Hematopoietic multipotent progenitor cell treated with erythropoietin and hydrocortisone succinate and interleukin-3 and kit ligand, for 17 days (in vitro differentiated cells): ENCODE data around the gene CHD1.
"Not testable (repeated sequence)": the region's sequence is repeated elsewhere in the genome, so short reads cannot be mapped to it uniquely, and the experiment has no call there.

ENCODE experiments used
- DNase-seq: peaks from one replicate; pipeline ENCODE4 v3.0.0-alpha.2; 2015; ENCODE audit warnings: low spot score

Gene CHD1

DNA sequence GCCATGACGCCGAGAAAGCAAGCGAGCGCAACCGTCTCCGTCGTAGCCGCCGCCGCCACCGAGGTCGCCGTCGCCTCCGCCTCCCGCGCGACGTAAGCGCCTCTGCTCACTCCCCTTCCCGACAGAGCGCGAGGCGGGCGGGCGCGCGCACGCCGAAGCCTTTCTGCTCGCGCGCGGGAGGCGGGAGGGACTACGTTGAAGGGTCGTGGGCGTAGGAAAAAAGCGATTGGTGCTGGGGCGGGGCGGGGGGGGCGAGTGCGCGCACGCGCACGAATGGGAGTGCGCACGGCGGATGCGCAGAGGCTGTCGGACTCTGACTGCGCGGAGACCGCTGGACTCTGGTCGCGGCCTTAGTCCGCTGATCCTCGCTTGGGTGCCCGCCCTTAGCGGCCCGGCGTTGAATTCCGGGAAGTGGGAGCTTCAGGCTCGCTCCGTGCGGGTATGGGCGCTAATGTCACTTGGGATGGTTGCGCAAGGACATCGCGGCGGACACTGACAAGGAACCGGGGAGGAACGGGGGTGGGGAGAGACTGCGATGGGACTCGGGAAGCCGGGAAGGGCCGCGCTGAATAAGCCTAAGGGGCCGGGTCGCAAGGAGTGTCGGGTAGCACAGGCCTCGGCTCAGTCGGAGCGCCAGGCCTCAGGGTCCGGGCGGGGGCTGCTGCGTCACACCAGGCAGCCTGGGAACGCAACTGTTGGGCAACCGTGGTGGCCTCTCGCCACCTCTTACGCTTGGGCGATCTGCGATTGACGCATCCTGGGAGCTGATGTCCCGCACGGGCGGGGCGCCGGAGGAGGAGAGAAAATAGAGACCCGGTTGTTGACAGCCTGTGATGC, at the start of gene CHD1:
CHD1 (minus strand) TSS at position 135 of the 837 bp plus-strand sequence. CDS start 2,621 bp downstream, outside the sequence.
- peak; percentile 96 for DNase-seq

DNA sequence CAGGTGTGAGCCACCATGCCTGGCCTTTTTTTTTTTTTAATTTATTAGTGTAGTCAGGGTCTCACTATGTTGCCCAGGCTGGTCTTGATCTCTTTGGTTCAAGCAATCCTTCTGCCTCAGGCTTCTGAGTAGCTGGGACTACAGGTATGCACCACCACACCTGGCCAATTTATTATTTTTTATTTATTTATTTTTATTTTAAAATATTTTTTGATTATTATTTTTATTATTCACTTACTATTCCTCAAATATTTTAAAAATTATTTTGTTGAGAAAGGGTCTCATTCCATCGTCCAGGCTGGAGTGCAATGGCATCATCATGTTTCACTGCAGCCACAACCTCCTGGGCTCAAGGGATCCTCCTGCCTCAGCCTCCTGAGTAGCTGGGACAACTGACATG, 49.7 kb upstream of the CHD1 start:
- DNase-seq = no peak

DNA sequence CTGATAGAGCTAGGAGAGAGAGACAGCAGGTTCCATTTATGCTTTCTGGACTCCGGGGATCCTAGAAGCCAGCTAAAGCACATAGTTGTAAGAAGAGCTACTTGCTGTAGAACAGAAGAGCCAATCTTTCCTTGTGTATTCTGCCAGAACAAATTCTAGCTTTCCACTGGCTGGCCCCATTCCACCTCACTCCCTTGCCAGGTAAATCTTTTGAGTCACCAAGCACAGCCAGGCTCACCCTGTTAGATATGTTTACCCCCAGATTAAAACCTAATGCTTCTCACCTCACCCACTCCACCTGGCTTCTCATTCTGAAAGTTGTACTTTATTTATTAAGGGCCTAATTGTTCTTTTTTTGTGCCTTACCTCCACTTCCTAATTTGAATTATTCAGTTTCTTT, 48.9 kb upstream of the CHD1 start:
- no peak for DNase-seq

DNA sequence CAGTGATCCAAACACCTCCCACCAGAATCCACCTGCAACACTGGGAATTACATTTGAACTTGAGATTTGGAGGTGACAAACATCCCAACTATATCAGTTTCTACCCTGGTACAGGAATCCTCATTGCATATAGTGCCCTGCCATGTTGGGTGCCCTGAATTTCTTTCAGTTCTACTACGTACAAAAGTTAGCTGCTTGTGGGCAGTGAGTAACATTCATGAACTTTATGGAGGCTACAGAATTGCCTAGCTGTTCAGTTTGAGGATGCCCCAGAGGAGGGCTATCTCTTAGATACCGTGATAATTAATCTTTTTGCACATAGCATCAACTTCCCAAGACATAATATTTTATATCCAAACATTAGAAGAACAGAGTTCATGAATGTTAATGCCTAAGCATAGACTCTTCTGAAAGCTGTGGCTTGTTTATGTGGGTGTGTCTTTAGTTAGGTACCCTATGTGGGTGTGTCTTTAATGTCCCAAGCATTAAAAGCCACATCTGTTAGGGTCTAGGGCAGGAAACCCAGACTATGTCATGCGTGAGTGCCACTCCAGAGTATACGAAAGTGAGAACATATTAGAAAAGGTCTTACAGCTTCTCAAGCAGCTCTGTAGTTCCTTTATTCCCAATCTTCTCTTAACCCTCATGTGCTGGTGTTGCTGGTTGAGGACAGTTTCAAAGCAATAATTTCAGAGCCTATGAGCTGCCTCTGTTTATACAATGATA, 47.0 kb upstream of the CHD1 start:
- DNase-seq = no peak

DNA sequence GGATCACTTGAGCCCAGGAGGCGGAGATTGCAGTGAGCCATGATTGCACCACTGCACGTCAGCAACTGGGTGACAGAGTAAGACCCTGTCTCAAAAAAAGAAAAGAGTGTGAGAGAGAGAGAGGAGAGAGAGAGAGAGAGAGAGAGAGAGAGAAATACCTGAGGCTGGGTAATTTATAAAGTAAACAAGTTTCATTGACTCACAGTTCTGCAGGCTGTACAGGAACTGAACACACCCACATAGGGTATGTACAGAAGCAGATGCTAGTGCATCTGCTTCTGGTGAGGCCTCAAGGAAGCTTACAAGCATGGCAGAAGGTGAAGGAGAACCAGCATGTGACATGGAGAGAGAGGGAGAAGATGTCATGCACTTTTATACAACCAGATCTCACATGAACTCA, 46.4 kb upstream of the CHD1 start:
- DNase-seq = no peak

DNA sequence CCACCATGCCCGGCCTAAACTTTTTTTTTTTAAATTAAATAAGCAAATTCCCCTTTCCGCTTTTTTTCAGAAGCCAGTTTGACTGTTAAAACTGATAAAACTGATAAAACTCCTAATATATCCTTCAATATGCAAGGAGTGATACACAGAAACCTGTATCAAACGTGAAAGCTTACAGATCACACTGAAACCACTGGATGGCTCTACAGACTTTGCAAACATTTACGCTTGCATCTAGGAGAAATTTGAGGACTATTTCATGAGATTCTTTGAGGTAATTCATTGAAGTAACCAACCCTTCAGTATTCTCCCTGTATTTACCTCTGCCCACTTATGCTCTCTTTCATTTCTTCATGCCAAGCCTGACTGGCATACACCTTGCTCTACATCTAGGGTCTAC, 40.6 kb upstream of the CHD1 start:
- no peak for DNase-seq

DNA sequence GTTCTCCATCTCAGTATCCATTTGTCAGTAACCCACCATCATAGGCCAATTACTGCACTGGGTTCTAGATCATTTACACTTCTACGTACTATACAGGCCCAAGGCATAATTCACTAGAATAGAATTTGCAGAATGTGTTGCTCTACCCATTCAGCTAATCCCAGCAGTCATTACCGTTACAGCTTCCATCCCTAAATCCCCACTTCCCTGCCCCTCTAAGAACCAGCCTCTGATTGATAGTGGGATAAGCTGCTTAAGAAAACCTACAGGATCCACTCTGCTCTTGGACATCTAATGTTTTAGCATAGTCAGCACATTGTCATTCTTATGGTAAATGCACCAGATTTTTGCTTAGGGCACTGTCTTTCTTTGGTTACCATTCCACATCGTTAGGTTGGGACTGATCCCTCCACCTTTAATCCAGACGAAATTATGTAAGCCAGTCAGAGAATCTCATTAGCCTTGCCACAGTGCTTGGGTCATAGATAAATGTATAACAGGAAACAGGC, 39.3 kb upstream of the CHD1 start:
- DNase-seq = no peak

DNA sequence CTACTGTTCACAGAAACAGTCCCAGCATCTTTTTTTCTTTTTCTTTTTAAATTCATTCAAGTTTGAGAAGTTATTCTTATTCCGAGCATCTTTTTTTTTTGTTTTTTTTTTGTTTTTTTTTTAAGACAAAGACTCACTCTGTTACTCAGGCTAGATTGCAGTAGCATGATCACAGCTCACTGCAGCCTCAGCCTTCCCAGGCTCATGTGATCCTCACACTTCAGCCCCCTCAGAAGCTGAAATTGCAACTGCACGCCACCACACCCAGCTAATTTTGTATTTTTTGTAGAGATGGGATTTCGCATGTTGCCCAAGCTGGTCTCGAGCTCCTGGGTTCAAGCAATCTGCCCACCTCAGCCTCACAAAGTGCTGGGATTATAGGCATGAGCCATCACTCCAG, 36.4 kb upstream of the CHD1 start:
- DNase-seq = no peak

DNA sequence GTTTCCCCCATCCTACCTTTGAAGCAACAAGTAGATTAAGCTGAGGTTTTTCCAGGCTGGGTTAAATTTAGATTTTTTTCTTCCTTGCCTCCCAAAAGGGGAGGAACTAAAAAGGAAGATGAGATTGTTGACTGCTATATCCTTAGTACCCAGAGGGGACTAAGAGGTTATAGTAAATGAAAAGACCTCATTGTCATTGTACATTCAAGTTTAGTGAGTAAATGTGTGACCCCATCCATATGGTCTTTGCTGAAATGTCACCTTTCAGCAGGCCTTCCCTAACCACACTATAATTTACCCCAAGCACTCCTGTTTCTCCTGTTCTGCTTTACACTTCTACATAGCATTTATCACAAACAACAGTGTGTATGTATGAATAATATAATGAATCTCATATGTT, 35.8 kb upstream of the CHD1 start:
- DNase-seq = no peak

DNA sequence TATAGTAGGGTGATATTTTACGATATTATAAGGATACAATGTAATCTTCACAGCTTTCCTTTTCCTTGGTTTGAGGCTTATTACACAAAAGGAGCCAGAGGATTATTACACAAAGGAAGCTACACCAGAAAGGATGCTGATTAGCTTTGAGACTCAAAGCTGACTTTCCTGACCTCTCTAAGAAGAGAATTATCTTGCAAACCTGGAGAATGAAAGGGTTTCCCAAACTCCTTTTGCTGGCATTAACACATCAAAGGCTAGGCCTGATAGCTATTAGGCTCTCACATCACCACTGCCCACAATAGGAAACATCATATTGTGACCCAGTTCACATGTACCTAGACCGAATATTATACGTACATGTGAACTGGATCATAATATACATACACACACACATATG, 34.2 kb upstream of the CHD1 start:
- DNase-seq = no peak

DNA sequence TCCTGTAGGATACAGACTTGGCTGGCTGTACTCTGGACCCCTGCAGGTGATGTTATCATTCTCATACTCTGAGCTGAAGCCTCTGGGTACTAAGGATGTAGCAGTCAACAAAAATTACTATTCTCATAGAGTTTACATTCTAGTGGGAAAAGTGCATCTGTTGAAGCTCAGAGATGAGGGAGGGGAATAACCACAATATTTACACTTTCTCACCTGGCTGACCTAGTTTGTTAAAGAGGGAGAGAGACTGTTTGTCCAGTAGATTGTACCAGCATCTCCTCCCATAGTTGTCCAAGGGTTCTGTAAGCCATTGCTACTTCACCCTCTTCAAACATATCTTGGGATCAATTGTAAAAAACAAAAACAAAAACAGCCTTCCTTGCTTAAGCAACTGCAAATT, 33.8 kb upstream of the CHD1 start:
- DNase-seq = no peak

DNA sequence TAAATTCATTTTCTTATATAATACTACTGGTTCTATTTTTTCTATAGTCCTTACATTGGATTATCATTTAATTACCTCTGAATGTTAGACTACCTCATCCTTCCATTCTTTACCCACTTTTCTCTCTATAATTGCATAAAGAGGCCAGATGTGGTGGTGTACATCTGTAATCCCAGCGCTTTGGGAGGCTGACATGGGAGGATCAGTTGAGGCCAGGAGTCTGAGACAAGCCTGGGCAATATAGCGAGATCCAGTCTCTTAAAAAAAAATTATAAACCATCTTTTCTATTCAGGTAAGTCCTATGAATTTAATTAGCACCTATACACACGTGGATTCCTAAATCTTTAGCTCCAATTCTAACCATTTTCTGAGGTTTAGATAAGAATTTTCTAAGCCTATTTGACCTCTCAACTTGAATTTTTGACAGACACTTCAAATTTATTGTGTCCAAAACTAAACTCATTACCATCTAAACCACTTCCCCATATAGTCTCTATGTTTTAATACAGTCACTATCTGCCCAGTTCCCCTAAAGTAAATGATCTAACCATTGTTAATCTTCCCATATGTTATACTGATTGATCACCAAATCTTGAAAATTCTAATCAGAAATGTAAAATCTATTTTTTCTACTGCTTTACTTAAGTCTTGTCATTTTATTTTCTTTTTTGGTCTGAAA, 33.0 kb upstream of the CHD1 start:
- no peak for DNase-seq

DNA sequence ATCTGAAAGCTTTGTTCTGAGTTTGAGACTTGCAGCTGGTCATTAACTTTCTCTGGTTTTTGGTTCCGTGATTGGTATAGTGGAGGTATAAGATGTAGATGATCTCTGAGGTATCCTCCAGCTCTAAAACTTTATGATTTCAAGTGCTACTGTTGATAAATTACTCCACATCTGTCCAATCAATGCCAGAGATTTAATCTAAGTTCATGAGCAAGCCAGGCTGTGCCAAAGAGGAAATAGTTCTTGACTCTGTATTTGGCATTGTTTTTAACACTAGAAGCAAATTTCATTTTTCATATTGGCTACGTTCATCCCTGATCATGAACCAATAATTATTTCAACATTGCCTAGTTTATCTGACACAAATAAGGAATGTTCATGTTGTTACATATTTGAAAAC, 28.5 kb upstream of the CHD1 start:
- no peak for DNase-seq

DNA sequence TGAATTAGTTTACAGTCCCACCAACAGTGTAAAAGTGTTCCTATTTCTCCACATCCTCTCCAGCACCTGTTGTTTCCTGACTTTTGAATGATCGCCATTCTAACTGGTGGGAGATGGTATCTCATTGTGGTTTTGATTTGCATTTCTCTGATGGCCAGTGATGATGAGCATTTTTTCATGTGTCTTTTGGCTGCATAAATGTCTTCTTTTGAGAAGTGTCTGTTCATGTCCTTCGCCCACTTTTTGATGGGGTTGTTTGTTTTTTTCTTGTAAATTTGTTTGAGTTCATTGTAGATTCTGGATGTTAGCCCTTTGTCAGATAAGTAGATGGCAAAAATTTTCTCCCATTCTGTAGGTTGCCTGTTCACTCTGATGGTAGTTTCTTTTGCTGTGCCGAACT, 27.1 kb upstream of the CHD1 start:
- DNase-seq = not testable (repeated sequence)

DNA sequence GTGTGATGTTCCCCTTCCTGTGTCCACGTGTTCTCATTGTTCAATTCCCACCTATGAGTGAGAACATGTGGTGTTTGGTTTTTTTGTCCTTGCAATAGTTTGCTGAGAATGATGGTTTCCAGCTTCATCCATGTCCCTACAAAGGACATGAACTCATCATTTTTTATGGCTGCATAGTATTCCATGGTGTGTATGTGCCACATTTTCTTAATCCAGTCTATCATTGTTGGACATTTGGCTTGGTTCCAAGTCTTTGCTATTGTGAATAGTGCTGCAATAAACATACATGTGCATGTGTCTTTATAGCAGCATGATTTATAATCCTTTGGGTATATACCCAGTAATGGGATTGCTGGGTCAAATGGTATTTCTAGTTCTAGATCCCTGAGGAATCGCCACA, 26.7 kb upstream of the CHD1 start:
- not testable (repeated sequence) for DNase-seq

DNA sequence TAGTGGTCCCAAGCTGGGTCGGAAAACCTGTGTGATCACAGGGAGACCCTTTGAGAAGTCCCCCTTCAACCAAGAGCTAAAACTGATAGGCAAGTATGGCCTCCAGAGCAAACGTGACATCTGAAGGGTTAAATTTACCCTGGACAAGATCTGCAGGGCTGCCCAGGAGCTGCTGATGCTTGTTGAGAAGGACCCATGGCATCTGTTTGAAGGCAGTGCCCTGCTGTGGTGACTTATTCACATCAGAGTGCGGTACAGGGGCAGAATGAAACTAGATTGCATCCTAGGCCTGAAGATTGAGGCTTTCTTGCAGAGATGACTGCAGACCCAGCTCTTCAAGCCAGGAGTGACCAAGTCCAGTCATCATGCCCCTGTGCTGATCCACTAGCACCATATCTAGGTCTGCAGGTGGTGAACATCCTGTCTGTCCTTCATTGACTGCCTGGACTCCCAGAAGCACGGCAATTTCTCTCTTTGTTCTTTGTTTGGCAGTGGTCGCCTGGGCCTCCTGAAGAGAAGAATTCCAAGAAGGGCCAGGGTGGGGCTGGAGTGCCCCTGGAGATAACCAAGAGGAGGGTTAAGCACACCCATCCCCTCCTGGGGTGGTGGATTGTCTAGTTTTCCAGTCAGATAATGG, 25.7 kb upstream of the CHD1 start:
- DNase-seq = no peak

DNA sequence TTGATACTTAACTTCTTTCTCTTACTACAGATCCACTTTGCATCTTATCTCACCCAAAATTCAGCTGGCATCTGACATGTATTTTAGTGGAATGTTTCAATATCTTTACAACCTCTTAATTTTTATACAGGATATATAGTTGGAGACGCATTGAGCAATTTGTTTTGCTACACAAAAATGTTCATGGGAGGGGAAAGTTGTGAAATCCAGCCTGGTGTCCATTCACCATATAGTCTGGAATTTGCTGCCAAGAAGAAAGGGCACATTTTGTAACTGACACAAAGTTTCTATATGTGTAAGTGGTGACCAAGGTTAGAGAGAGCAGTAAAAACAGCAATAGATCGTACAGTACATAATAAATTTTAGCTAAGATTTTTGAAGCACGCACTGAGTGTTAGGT, 14.0 kb upstream of the CHD1 start:
- no peak for DNase-seq

DNA sequence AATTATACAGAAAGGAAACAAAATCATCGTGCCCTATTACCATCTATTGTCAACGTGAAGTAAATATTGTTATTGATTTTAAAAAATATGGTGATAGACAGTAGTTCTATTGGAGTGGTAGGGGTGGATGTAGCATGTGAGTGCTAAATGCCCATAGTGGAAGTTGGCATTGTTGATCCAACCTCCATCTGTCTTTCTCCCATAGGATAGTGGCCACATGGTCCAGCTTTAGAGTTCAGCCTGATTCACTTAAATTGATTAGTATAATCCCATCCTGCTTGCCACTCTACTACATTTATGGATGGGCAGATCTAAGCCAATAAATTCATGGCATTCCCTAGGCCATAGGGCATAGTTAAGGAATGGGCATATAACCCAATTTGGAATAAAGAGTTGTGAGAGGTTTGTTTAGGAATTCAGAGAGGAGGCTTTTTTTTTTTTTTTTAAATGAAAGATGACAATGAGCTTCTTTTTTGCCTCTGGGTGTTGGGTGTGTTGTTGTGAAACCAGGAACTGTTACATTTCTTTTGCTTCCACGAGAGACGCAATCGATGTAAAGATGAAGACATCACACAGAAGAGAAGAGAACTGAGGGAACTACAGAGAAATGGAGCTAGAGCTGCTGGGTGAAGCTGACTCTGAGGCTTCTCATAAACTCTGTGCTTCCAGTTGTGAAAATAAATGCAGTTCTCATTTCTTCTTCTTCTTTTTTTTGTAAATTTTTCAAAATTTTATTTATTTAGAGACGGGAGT, 12.5 kb upstream of the CHD1 start:
- no peak for DNase-seq

DNA sequence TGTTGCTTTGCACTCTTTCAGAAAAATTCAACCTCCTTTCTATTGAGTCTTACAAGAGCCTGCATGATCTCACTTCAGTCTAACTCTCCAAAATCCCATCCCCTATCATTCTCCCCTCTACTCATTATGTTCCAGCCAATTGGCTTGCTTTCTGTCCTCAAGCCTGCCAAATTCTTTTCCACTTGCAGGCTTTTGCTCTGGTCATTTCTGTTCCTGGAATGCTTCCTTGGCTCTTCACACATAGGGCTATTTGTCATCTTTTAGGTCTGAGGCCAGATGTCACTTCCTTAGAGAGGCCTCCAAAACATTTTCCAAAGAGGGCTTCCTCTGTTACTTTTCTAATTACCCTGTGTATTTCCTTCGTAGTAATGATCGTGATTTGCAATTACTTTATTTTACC, 11.8 kb upstream of the CHD1 start:
- DNase-seq = no peak

DNA sequence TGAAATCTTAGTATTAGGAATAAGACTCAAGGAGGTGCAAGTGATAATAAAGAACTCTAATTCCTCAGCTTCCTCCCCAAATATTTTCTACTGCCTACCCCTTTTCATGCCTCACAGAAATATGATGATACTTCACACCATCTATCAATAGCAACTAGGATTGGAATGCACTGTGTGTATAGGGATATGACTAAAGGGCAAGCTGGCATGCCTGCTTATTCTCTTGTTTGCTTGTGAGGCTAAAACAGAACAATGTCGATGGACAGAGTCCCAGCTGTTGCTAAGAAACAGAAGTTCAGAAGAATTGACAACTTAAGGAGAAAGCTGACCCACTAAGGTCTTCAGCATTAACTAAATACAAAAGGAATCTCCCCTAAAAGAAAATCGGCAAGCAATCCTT, 9.7 kb upstream of the CHD1 start:
- no peak for DNase-seq

DNA sequence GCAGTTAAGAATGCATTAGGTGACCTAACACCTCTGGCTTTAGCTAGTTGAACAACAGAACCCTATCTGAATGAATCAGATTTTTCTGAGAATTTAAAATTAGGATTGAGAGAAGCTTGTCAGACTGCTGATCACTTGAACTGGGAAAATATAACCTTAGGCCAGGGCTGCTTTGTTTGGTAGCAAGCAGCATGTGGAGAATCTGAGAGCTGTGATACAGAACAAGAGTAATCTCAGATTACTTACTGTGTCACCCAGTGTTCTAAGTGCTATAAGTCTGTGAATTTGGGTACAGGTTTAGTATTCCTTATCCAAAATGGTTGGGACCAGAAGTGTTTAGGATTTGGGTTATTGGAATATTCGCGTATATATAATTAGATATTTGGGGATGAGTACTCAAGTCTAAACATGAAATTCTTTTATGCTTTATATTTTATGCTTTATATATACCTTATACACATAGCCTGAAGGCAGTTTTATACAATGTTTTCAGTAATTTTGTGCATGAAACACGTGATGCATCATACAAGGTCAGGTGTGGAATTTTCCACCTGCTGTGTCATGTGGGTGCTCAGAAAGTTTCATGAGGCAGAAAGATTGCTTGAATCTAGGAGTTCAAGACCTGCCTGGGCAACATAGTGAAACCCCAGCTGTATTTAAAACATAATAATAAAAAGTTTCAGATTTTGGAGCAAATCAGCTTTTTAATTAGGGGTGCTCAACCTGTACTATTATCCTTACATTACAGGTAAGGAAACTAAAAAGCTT, 8.3 kb upstream of the CHD1 start:
- no peak for DNase-seq
